Esophagus muscularis mucosa (tissue), 3 donors: ENCODE data around the gene FBRS.

Source experiments
- POLR2A ChIP-seq: fragments of 450-650 bp; IDR thresholded peaks from one replicate; pipeline ENCODE4 v1.6.1; 2017; ENCODE audit warnings: antibody characterized with exemption, moderate library complexity, mild to moderate bottlenecking, low read depth
- POLR2AphosphoS5 ChIP-seq, 2 donors: sonication (generic); formaldehyde crosslinking; IDR thresholded peaks; one replicate each; pipeline ENCODE4 v1.6.1; 2017; ENCODE audit warnings: antibody characterized with exemption in 2 of 2
- TF ChIP-seq, protein P1 (sequence below), 3 experiments: fragments of 200-600 bp in 2 of 3; fragments of 450-650 bp in 1 of 3; sonication (generic) in 2 of 3; IDR thresholded peaks; one replicate each; pipeline ENCODE4 v1.5.1; 2017 to 2019; ENCODE audit warnings: antibody characterized with exemption in 3 of 3, mild to moderate bottlenecking in 2 of 3, moderate library complexity in 1 of 3

DNA sequence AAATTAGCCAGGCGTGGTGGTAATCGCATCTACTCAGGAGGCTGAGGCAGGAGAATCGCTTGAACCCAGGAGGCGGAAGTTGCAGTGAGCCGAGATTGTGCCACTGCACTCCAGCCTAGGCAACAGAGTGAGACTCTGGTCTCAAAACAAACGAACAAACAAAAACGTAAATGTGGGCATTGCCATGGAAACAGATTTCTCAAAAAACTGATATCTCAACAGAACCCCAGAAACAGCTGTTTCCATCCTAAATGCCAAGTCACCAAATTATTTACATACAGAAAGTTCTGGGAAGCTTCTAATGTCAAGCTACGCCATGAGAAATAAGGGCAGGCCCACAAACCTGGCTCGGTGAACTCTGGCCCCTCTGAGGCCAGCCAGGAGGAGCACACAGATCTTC lies 32.0 kb upstream of the FBRS start:
- TF ChIP-seq, protein P1, sequence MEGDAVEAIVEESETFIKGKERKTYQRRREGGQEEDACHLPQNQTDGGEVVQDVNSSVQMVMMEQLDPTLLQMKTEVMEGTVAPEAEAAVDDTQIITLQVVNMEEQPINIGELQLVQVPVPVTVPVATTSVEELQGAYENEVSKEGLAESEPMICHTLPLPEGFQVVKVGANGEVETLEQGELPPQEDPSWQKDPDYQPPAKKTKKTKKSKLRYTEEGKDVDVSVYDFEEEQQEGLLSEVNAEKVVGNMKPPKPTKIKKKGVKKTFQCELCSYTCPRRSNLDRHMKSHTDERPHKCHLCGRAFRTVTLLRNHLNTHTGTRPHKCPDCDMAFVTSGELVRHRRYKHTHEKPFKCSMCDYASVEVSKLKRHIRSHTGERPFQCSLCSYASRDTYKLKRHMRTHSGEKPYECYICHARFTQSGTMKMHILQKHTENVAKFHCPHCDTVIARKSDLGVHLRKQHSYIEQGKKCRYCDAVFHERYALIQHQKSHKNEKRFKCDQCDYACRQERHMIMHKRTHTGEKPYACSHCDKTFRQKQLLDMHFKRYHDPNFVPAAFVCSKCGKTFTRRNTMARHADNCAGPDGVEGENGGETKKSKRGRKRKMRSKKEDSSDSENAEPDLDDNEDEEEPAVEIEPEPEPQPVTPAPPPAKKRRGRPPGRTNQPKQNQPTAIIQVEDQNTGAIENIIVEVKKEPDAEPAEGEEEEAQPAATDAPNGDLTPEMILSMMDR (IDR thresholded peaks at IDR 0.05), result no peak
- TF ChIP-seq POLR2A (no peak), POLR2AphosphoS5 (IDR thresholded peaks at IDR 0.05) (no peak)
